Measurements from ENCODE around the gene C16orf89. TPM values are rescaled to one million over a fixed set of nuclear protein-coding genes. Genes with fewer than 3 reads are reported as not detected.
A peak's percentile ranks its signal among the peaks of the same experiment; 100 is the strongest.
"Not testable (repeated sequence)": the region's sequence is repeated elsewhere in the genome, so short reads cannot be mapped to it uniquely, and the experiment has no call there.

C16orf89 gene, protein sequence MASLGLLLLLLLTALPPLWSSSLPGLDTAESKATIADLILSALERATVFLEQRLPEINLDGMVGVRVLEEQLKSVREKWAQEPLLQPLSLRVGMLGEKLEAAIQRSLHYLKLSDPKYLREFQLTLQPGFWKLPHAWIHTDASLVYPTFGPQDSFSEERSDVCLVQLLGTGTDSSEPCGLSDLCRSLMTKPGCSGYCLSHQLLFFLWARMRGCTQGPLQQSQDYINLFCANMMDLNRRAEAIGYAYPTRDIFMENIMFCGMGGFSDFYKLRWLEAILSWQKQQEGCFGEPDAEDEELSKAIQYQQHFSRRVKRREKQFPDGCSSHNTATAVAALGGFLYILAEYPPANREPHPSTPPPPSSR
- total RNA-seq, result 1 to 10 TPM in 3 of 4 donors, under 1 TPM in 1; 0.38 to 4.8 (median 2.4) TPM

DNA sequence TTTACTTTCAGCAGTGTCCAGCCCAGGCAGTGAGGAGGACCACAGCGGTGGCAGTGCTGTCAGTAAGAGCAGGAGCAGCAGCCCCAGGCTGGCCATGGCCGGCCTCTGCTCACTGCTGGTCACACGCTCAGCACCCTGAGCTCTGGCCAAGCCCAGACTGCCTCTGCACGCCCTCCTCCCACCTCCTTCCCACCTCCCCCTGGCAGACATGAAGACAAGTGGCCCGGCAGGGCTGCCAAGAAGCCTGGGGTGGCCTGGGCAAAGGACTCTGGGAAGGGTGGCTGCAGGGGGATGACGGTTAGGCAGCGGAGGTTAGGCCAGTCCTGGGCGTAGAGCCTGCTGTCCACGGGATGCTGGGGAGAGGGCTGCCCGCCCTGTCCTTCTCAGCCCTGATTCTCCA is at the start of gene C16orf89:
Gene C16orf89, minus strand, starts transcription at position 144 of the 400 bp plus-strand sequence. Its CDS starts 48 bp downstream, at position 96.
- Histone ChIP-seq H3K4me3 (peak within 1 kb of the TSS in 1 of 4 donors; percentile 5), H3K36me3 (no peaks in the 10 kb centered on the region), H3K27me3 (no peaks in the 10 kb centered on the region), H3K9me3 (no peaks in the 10 kb centered on the region), H3K4me1 (peaks cover 0 to 15% (median 0%) of the 10 kb centered on the region in 3 donors), H3K27ac (peak within 1 kb of the TSS in 3 of 4 donors; percentile 16 to 44 (median 25))
- DNase-seq, result no peak
- intact Hi-C loops (cut with DNase I), result no loop called here
- 47 to 72% methylated on average over 3 to 5 of the region's 10 CpGs for WGBS, 2 donors
- TF ChIP-seq, protein P1, sequence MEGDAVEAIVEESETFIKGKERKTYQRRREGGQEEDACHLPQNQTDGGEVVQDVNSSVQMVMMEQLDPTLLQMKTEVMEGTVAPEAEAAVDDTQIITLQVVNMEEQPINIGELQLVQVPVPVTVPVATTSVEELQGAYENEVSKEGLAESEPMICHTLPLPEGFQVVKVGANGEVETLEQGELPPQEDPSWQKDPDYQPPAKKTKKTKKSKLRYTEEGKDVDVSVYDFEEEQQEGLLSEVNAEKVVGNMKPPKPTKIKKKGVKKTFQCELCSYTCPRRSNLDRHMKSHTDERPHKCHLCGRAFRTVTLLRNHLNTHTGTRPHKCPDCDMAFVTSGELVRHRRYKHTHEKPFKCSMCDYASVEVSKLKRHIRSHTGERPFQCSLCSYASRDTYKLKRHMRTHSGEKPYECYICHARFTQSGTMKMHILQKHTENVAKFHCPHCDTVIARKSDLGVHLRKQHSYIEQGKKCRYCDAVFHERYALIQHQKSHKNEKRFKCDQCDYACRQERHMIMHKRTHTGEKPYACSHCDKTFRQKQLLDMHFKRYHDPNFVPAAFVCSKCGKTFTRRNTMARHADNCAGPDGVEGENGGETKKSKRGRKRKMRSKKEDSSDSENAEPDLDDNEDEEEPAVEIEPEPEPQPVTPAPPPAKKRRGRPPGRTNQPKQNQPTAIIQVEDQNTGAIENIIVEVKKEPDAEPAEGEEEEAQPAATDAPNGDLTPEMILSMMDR (IDR thresholded peaks at IDR 0.05), result no peak
- no peak for TF ChIP-seq POLR2A (IDR thresholded peaks at IDR 0.05)

DNA sequence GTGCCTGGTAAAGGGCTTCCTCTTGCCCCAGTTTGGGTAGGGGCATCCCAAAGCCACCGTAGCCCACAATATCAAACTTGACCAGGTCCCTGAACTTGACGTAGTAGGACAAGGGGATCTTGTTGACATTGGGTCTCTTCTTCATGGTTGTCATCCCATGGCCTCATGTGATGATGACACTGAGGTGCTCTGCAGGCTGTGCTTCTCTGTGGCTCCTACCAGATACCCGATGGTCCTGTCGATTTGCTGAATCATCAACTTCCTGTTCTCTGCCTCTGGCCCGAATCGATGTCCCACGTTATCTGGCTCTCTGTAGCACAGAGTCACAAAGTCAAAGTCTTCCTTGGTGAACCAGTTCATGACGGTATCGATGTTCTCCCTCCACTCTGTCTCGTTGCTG is 45.2 kb upstream of the C16orf89 start:
- H3K36me3 ChIP-seq; H3K9me3 ChIP-seq; DNase-seq; H3K4me1 ChIP-seq; H3K27me3 ChIP-seq; H3K4me3 ChIP-seq; intact Hi-C loops (cut with DNase I); H3K27ac ChIP-seq: not testable (repeated sequence)
- WGBS, 2 donors, result 80 to 82% methylated on average over 10 of the region's 10 CpGs

DNA sequence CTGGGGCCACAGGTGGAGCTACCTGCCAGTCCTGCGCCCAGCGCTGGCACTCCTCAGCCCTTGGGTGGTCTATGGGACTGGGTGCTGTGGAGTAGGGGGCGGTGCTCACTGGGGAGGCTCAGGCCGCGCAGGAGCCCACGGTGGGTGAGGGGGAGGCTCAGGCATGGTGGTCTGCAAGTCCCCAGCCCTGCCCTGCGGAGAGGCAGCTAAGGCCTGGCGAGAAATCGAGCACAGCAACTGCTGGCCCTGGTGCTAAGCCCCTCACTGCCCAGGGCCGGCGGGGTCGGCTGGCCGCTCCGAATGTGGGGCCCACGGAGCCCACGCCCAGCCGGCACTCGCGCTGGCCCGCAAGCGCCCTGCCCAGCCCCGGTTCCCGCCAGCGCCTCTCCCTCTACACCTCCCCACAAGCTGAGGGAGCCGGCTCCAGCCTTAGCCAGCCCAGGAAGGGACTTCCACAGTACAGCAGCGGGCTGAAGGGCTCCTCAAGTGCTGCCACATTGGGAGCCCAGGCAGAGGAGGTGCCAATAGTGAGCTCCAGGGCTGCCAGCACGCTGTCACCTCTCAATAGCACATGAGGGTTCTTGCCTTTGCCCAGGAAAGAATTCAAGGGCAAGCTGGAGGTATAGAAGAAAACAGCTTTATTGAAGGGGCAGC is 42.9 kb upstream of the C16orf89 start:
- TF ChIP-seq, protein P1 (IDR thresholded peaks at IDR 0.05), result no peak
- no peak for TF ChIP-seq POLR2A (IDR thresholded peaks at IDR 0.05)
- DNase-seq, result no peak
- H3K27me3 ChIP-seq, result no peaks in the 10 kb centered on the region
- intact Hi-C loops (cut with DNase I), result no loop called here
- no peak overlapping the region for H3K4me3 ChIP-seq
- no peaks in the 10 kb centered on the region for H3K36me3 ChIP-seq
- no peak overlapping the region for H3K27ac ChIP-seq
- WGBS, 2 donors, result 93% methylated on average over 3 of the region's 27 CpGs; no CpG with 5 or more reads in 1 of the 2 donors
- no peaks in the 10 kb centered on the region for H3K4me1 ChIP-seq
- no peaks in the 10 kb centered on the region for H3K9me3 ChIP-seq

DNA sequence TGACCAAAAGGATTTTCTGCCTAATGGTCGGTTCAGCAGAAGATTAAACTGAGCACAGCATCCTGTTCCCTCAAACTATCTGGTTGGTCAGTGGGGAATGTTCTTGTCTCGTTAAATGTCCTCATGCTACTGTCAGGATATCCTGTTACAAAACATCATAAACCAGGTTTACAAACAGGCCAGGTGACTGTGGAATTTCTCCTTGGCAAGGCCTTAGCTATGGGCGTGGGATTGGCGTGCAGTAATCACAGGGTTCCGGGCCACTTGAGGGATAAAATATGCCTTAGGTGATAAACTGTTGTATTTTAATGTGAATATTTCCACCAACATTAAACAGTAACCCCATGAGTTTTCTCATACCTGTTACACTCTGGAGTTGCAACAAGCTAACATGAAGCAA is 39.3 kb upstream of the C16orf89 start:
- H3K4me3 ChIP-seq; H3K36me3 ChIP-seq; intact Hi-C loops (cut with DNase I); H3K4me1 ChIP-seq; DNase-seq; H3K9me3 ChIP-seq; H3K27me3 ChIP-seq; H3K27ac ChIP-seq: not testable (repeated sequence)
- 35 to 48% methylated on average over 5 of the region's 5 CpGs for WGBS, 2 donors

DNA sequence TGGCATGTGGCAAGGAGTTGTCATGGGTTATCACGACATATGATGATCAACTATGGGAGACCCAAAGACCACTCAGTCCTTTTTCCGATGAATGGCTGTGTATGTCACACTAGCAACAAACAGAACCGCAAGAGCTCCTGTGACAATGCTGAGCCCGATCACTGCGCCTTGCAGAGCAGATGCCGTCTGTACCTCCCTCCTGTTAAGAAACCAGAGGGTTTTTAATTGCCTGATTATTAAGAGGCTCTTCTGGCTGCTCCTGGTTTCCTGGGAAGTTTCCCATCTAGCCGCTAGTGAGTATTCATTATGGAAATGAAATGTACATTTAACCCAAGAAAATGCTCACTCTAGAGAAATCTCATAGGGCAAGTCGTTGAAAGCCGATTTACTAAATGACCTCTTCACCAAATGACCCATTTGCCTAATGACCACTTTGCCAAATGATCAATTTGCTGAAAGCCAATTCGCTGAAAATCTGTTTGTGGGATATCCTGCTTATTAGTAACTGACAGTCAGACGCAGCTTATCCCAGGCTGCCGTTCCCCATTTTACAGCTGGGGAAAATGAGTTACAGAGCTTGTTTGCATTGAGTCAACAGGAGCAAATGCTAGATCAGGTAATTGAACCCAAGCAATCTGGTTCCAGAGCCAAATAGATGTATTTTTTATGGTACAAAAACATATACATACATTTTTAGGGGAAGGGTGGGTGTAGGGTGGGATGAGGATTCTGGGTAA is 37.7 kb upstream of the C16orf89 start:
- DNase-seq; H3K4me3 ChIP-seq; H3K9me3 ChIP-seq; H3K27me3 ChIP-seq; H3K4me1 ChIP-seq; H3K27ac ChIP-seq; H3K36me3 ChIP-seq; intact Hi-C loops (cut with DNase I): not testable (repeated sequence)
- 74 to 91% methylated on average over 8 to 9 of the region's 12 CpGs for WGBS, 2 donors

DNA sequence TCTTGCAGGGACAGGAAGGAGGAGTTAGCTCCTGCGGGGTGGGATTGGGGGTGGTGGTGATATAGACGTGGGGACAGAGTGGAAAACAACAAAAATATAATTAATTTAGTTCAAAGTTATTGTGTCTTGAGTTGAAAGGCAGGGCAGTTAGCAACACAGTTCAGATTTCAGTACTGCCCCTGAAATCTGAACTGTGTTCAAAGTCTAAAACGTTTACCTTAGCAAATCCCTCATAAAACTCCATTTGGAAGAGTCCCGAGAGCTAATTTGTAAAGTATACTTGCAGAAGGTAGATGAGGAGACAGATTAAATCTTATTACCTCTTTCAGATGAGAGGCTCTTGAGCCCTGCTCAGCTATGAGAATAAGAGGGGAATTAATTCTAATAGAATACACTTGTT is 33.4 kb upstream of the C16orf89 start:
- intact Hi-C loops (cut with DNase I), result not testable (repeated sequence)

More for the DNA sequence above, 33.4 kb upstream of the C16orf89 start:
- peaks cover 2 to 19% (median 3%) of the 10 kb centered on the region in 3 donors for H3K4me1 ChIP-seq
- not testable (repeated sequence) for H3K36me3 ChIP-seq, H3K9me3 ChIP-seq, H3K27me3 ChIP-seq, DNase-seq
- WGBS, 2 donors, result 9 to 16% methylated on average over 4 of the region's 4 CpGs
- peak overlapping the region in 3 of 4 donors; percentile 79 to 86 (median 82) for H3K4me3 ChIP-seq
- peak overlapping the region in 1 of 4 donors; percentile 87 for H3K27ac ChIP-seq
